Left lung (tissue), 10 donors: ENCODE data around the gene SPDYA. TPM values are rescaled to one million over a fixed set of nuclear protein-coding genes. Genes with fewer than 3 reads are reported as not detected.

ENCODE experiments used
- ATAC-seq: fragments of 200-7000 bp; cut with Tn5 transposase; one replicate; pipeline ENCODE4 v1.9.1; 2020; ENCODE audit warnings: moderate library complexity
- DNase-seq, 4 donors: peaks; one replicate each; pipeline ENCODE4 v3.0.0-alpha.2; 2013 to 2020
- H3K27ac ChIP-seq, 2 donors: fragments of 200-600 bp; sonication (generic) in 1 of 2; one replicate each; pipeline versions ENCODE4 v1.5.0 to v1.8.0; 2020 to 2021
- H3K27me3 ChIP-seq, 2 donors: fragments of 200-600 bp; sonication (generic) in 1 of 2; one replicate each; pipeline versions ENCODE4 v1.5.0 to v1.8.0; 2020 to 2021
- H3K36me3 ChIP-seq, 2 donors: fragments of 200-600 bp; sonication (generic) in 1 of 2; one replicate each; pipeline versions ENCODE4 v1.5.0 to v1.8.0; 2020 to 2021
- H3K4me1 ChIP-seq, 2 donors: fragments of 200-600 bp; one replicate each; pipeline ENCODE4 v1.8.0; 2021
- H3K4me3 ChIP-seq, 2 donors: fragments of 200-600 bp; sonication (generic) in 1 of 2; one replicate each; pipeline versions ENCODE4 v1.5.0 to v1.8.0; 2020 to 2021; ENCODE audit warnings: mild to moderate bottlenecking in 1 of 2
- H3K9me3 ChIP-seq, 2 donors: fragments of 200-600 bp; sonication (generic) in 1 of 2; one replicate each; pipeline versions ENCODE4 v1.5.0 to v1.8.0; 2020 to 2021
- intact Hi-C, 2 donors: fragments of 100-400 bp; cut with DNase I; formaldehyde crosslinking; loops; one replicate each; pipeline versions ENCODE4 v1.11.2 to v1.14.2; 2022
- polyA plus RNA-seq, 6 donors: library from polyadenylated mRNA; unstranded; fragments of 120-200 nt; gene quantifications; one replicate each; pipeline ENCODE4 v1.2.1, GENCODE V29; 2013; ENCODE audit not compliant: insufficient read length in 6 of 6
- total RNA-seq, 2 donors: library from RNA; stranded (reverse); fragmentation: NEBNext Ultra II Directional; extraction: Animal tissue kit (Norgen Biotek cat#: 25700); gene quantifications; one replicate each; pipeline ENCODE4 v1.2.1, GENCODE V29; 2021
- TF ChIP-seq, protein P1 (sequence below), 2 donors: fragments of 200-600 bp; sonication (generic) in 1 of 2; IDR thresholded peaks; one replicate each; pipeline versions ENCODE4 v1.5.0 to v1.8.0; 2021; ENCODE audit warnings: antibody characterized with exemption in 2 of 2
- donor health status: DM: no; HTN: yes; CAD: no.
- donor health status: DM: no; HTN: no; CAD: no.

Gene SPDYA
- total and polyA plus RNA-seq, 8 donors, result 0.55 to 4.7 (median 2.9) TPM

DNA sequence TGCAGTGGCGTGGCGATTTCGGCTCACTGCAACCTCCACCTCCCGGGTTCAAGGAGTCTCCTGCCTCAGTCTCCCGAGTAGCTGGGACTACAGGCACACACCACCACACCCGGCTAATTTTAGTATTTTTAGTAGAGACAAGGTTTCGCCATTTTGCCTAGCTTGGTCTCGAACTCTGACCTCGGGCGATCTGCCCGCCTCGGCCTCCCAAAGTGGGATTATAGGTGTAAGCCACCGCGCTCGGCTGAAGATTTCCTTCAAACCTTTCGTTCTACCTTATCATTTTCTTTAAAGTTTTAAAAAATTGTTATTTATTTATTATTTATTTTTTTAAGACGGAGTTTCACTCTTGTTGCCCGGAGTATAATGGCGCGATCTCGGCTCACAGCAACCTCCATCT, 82.9 kb downstream of the SPDYA start:
- ATAC-seq, result no peak

DNA sequence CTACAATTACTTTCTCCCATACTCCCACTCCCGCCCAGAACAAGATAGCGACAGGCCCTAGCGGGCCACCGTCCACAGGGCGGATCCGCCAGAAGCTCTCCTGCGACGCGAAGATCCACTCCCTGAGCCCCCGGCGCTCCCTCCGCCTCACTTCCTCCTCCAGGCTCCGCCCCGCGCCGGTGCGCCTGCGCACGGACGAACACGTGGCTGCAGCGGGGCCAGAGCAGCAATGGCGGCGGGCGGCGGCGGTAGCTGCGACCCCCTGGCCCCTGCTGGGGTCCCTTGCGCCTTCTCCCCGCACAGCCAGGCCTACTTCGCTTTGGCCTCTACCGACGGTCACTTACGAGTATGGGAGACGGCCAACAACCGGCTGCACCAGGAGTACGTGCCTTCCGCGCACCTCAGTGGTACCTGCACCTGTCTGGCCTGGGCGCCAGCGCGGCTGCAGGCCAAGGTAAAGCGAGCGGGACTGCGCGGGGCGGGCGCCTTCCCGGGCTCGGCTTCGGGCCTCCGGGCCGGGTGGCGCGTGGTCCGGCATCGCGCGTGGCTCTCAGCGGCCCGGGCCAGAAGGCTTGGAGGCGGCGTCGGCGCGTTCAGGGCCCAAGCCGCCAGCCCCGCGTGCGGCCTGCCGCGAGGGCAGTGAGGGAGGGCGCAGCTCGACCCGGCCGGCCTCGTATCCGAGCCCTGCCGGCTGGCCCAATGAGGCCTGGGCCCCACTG, 84.0 kb downstream of the SPDYA start, which contains the start of gene WDR43:
Gene WDR43, plus strand, starts transcription at position 198 of the 719 bp plus-strand sequence. Its CDS starts 32 bp downstream, at position 230.
- H3K27ac ChIP-seq, result peak within 1 kb of the TSS; percentile 57 to 82
- TF ChIP-seq, protein P1, sequence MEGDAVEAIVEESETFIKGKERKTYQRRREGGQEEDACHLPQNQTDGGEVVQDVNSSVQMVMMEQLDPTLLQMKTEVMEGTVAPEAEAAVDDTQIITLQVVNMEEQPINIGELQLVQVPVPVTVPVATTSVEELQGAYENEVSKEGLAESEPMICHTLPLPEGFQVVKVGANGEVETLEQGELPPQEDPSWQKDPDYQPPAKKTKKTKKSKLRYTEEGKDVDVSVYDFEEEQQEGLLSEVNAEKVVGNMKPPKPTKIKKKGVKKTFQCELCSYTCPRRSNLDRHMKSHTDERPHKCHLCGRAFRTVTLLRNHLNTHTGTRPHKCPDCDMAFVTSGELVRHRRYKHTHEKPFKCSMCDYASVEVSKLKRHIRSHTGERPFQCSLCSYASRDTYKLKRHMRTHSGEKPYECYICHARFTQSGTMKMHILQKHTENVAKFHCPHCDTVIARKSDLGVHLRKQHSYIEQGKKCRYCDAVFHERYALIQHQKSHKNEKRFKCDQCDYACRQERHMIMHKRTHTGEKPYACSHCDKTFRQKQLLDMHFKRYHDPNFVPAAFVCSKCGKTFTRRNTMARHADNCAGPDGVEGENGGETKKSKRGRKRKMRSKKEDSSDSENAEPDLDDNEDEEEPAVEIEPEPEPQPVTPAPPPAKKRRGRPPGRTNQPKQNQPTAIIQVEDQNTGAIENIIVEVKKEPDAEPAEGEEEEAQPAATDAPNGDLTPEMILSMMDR (IDR thresholded peaks at IDR 0.05), result no peak
- no peaks in the 10 kb centered on the region for H3K9me3 ChIP-seq
- H3K4me3 ChIP-seq, result peak within 1 kb of the TSS; percentile 90 to 99
- DNase-seq (peak; percentile 93 to 100 (median 98)), ATAC-seq (peak; percentile 99)
- H3K36me3 ChIP-seq, result no peaks in the 10 kb centered on the region
- no peaks in the 10 kb centered on the region for H3K27me3 ChIP-seq
- intact Hi-C loops, result no loop called here
- peaks cover 9 to 44% of the 10 kb centered on the region in 2 donors for H3K4me1 ChIP-seq

More for the DNA sequence above, 82.9 kb downstream of the SPDYA start:
- no peaks in the 10 kb centered on the region for H3K36me3 ChIP-seq
- no peak overlapping the region for H3K4me3 ChIP-seq
- peak in 1 of 4 donors; percentile 30 for DNase-seq
- peaks cover 9 to 33% of the 10 kb centered on the region in 2 donors for H3K4me1 ChIP-seq
- intact Hi-C loops, result no loop called here
- H3K9me3 ChIP-seq, result no peaks in the 10 kb centered on the region
- TF ChIP-seq, protein P1 (IDR thresholded peaks at IDR 0.05), result no peak
- H3K27ac ChIP-seq, result no peak overlapping the region
- H3K27me3 ChIP-seq, result no peaks in the 10 kb centered on the region

DNA sequence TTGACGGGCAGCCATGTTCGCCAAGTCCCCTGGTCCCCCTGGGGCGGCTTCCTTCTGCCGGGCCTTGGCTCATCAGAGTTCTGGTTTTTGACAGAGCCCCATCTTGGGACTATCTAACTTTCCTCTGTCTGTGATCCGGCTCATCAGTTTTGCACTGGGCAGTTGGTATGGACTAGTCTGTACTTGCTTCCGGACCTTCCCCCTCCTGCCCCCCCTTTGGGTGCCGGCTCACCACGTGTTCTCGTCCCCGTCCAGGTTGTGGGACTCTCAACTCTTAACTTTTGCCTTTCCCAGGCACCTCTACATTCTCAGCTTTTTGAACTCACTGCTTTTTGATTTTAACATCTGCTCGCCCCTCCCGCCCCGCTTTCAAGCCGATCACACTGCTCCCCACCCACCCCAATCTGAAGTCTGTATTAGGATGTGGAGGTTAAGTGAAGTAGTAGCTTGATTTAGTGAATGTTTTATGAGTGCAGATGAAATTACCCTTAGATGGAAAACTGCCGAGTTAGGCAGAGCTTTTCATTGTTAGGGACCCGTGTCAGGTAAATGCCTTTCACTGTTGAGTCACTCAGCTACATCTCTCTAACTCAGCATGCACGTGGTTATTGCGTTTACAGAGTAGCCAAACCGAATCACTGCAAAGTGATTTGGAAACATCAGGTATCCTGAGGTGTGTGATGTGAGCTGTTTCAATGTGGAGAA, 84.7 kb downstream of the SPDYA start:
- TF ChIP-seq, protein P1 (IDR thresholded peaks at IDR 0.05), result no peak
- intact Hi-C loops, result no loop called here
- peak; percentile 13 for ATAC-seq
- no peaks in the 10 kb centered on the region for H3K9me3 ChIP-seq
- H3K36me3 ChIP-seq, result no peaks in the 10 kb centered on the region
- H3K4me3 ChIP-seq, result peak overlapping the region; percentile 90 to 99
- no peaks in the 10 kb centered on the region for H3K27me3 ChIP-seq
- H3K27ac ChIP-seq, result peak overlapping the region; percentile 57 to 82
- H3K4me1 ChIP-seq, result peaks cover 9 to 44% of the 10 kb centered on the region in 2 donors
- DNase-seq, result peak in 3 of 4 donors; percentile 14 to 53 (median 17)

DNA sequence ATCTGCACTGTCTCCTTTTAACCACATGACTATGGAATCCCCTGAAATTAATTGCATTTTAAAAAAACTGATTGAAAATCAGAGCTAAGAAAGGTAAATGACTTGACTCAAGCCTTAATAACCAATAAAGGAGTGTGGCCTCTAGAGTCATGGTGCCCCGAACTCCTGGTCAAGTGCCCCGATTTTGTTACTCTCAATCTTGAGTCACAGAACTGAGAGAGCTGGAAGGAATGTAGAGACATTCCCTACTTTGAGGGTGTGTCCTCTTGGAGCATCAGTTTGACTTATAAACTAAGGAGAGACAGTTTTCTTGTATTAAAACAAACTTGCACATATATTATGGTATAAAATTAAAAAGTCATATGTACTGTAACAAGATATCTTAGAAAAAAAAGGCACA, 86.3 kb downstream of the SPDYA start:
- DNase-seq (no peak), ATAC-seq (no peak)
- no peaks in the 10 kb centered on the region for H3K9me3 ChIP-seq
- peaks cover 9 to 47% of the 10 kb centered on the region in 2 donors for H3K4me1 ChIP-seq
- H3K36me3 ChIP-seq, result peaks cover 0 to under 1% of the 10 kb centered on the region in 2 donors
- H3K27ac ChIP-seq, result no peak overlapping the region
- TF ChIP-seq, protein P1 (IDR thresholded peaks at IDR 0.05), result no peak
- intact Hi-C loops, result no loop called here
- peak overlapping the region in 1 of 2 donors; percentile 90 for H3K4me3 ChIP-seq
- no peaks in the 10 kb centered on the region for H3K27me3 ChIP-seq

DNA sequence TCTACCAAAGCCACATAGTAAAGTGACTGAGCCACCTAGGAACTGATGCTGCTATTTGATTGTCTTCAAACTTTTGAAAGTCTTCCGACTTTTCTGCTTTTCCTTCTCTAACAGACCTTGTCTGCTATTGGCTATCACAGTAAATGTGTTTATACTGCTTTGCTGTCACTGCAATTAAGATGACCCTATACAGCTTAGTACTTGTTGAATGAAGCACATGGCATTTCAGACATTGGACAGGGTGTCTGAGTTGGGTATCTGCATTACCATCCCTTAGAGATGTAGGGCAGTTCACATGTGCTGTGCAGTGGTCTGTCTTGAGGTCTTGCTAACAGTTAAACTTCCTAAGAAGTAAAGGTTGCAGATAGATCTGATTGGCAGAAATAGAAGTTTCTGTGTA, 87.4 kb downstream of the SPDYA start:
- Histone ChIP-seq H3K27ac (no peak overlapping the region), H3K4me1 (peaks cover 9 to 47% of the 10 kb centered on the region in 2 donors), H3K4me3 (no peak overlapping the region), H3K27me3 (no peaks in the 10 kb centered on the region), H3K9me3 (no peaks in the 10 kb centered on the region), H3K36me3 (peaks cover 0 to 11% of the 10 kb centered on the region in 2 donors)
- DNase-seq (no peak), ATAC-seq (no peak)
- TF ChIP-seq, protein P1 (IDR thresholded peaks at IDR 0.05), result no peak
- intact Hi-C loops, result no loop called here
